Epidermal melanocyte (primary cell): ENCODE data around the gene IFI35.
"Not testable (repeated sequence)": the region's sequence is repeated elsewhere in the genome, so short reads cannot be mapped to it uniquely, and the experiment has no call there.

Source experiments
- DNase-seq: peaks from one replicate; pipeline ENCODE4 v3.0.0; 2011; ENCODE audit warnings: low spot score; ENCODE audit not compliant: insufficient read length

Gene IFI35

GRCh38 chr17:43021741-43022512, 15.3 kb downstream of the IFI35 start, which contains the start of gene VAT1:
TSS of gene VAT1 (minus strand) at chr17:43022385. CDS start at chr17:43022322, 63 bp downstream.
- DNase-seq, result peak; percentile 91

DNA sequence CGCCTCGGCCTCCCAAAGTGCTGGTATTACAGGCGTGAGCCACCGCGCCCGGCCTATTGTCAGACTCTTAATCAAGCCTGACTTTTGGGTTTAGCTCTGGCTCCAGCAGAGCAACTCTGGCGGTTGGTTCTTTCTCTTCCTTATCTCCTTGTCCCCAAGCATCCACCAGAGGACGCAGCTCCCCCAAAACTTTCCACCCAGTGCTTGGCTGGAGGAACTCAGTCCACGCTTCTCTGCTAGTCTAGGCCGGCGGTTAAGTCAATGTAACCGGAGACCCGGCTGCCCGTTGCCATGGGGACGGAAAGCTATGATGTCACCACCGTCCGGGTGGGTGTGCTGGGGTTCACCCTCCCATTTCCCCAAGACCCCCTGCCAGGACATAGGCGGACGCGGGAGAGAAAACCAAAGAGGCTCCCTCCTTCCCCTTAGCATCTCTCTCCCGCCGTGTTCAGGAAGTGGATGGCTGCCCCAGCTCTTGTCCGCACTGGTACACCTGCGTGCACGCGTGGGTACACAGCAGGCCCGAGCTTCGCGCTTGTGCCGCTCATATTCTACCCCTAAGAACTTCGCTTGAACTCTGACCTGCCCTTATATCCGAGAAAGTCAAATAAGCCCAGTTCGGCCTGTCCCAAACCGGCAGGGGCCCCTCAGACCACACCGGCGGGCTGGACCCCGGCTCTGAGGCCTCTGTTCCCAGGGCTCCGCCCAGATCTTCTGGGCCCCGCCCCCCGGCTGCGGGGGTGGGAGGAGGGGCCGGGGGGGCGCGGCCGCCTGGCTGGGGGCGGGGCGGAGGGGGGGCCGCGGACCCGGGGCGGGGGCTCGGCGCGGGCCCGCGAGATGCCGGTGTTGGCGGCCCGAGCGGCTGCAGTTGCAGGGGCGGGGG, 18.1 kb downstream of the IFI35 start, which contains the start of gene RND2:
TSS of gene RND2 (plus strand) at position 825 of the 883 bp plus-strand sequence. CDS start 117 bp downstream, outside the sequence.
- peak; percentile 97 for DNase-seq

- no peak for DNase-seq
These were observed 18.7 kb downstream of the IFI35 start for GRCh38 chr17:43025290-43025657.

GRCh38 chr17:43025766-43026537, 19.4 kb downstream of the IFI35 start:
- DNase-seq, result no peak

DNA sequence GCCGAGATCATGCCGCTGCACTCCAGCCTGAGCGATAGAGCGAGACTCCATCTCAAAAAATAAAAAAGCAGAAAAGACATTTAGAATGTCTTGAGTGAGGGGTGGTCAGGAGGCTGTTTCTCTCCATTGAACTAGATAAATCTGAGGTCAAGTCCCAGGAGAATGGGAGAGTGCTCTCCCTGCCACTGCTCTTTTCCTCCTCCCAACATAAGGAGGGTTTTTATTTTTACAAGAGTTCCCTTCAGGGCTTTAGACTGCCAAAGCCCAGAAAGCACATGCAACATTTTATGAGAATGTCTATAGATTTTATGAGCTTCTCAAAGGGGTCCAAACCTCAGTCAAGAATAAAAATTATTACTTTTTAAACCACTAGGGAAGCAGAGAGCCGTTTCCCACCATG, 20.0 kb downstream of the IFI35 start:
- no peak for DNase-seq

- no peak for DNase-seq
These were observed 20.8 kb downstream of the IFI35 start for GRCh38 chr17:43027091-43028032.

DNA sequence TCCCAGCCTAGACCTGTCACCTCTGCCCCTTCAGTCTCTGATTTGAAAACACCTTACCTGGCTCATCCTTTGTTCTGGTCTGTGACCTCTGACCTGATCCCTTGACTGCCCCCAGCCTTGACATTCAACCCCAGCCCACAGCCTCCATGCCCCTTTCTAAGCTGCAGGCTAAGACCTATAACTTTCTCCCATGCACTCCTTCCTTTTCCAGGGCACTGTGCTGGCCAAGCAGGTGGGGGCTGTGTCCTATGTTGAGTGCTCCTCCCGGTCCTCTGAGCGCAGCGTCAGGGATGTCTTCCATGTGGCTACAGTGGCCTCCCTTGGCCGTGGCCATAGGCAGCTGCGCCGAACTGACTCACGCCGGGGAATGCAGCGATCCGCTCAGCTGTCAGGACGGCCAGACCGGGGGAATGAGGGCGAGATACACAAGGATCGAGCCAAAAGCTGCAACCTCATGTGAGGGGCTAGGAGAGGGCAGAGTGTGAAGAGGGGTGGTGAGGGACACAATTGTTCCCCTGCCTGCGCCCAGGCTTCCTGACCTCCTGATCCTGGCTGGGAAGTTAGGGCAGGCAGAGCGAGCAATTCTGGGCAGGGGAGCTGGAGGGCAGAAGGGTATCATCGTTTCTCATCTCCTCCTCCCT, 21.8 kb downstream of the IFI35 start:
- DNase-seq, result no peak

- no peak for DNase-seq
These were observed 23.7 kb downstream of the IFI35 start for GRCh38 chr17:43030137-43030767.

DNA sequence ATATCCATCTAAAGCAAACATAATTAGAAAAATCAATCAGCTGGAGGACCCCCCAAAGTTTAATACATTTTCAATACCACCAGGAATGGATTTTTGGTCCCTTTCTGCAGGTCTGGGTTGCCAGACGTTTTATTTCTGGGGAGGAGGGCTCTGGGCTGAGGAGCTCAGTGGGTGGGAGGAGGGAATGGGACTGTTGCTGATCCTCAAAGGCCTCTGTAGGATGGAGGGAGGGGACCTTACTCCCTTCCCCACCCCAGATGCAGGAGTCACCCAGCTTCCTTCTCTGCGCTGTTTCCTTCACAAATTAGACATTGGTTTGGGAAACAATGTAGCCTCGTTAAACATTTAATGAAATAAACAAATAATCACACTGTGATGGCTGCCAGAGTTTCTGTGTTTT, 25.1 kb downstream of the IFI35 start:
- no peak for DNase-seq

- DNase-seq, result no peak
These were observed 27.6 kb downstream of the IFI35 start for GRCh38 chr17:43033948-43034881.

- no peak for DNase-seq
These were observed 28.3 kb downstream of the IFI35 start for GRCh38 chr17:43034894-43035293.

GRCh38 chr17:43039646-43040045, 33.1 kb downstream of the IFI35 start:
- no peak for DNase-seq

GRCh38 chr17:43040655-43041054, 34.1 kb downstream of the IFI35 start:
- no peak for DNase-seq

DNA sequence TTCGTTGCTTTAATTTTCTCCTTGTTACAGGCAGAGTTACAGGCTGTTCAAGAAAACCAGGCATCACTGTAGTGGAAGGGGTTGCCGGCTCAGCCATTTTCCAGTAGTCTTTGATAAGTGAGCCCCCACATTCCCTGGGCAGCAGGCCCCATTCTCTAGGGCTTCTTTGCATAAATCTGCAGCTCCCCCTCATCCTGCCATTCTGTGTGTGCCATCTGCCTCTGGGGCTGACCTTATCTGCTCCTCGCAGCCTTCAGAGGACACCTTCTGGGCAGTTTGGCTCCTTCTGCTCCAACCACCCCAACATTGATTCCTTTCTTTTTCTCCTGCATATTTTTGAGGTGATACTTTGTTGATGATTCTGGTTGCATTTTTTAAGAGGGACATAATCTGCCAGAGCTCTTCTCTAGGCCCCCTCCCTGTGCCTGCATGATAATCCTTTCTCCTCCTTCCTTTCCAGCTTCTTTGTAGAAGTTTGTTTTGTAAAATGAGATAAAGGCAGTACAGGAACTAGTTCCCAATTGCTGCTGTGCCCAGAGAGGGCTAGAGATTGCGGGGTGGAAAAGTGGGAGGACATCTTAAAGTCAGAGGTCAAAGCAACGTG, 35.5 kb downstream of the IFI35 start:
- no peak for DNase-seq

DNA sequence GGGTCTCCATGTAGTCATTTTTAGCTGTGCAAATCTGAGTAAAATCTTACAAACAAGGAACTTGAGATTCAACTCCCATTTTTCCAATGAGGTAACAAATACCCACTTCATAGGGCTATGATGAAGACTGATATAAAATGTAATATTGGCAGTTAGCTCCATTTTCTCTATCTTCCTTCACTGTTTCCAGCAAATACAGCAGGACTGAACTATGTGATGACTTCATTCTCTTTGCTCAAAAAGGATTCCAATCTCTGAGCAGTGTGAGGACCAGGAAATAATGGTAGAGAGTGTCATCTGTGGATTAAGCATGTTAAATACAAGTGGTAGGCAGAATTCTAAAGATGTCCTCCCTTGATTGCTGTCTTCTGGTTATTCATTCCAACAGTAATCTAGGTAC, 36.7 kb downstream of the IFI35 start:
- DNase-seq, result no peak

DNA sequence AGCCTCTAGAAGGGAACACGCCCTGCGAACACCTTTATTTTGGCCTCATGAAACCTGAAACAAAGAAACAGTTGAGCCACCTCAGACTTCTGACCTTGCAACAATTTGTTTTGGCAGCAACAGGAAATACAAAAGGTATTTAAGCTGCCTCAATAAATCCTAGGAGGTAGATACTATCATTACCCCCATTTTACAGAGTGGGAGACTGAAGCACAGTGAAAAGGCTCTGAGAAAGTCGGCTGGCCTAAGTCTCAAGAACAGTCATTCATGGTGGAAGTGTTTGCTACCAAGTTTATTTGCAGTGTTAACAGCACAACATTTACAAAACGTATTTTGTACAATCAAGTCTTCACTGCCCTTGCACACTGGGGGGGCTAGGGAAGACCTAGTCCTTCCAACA, 37.4 kb downstream of the IFI35 start:
- DNase-seq, result no peak

GRCh38 chr17:43051969-43052368, 45.4 kb downstream of the IFI35 start:
- DNase-seq, result no peak

GRCh38 chr17:43053008-43053407, 46.4 kb downstream of the IFI35 start:
- not testable (repeated sequence) for DNase-seq
